Pancreas (tissue), 10 donors: Measurements from ENCODE around the gene PACS2. TPM values are rescaled to one million over a fixed set of nuclear protein-coding genes. Genes with fewer than 3 reads are reported as not detected.

Source experiments
- ATAC-seq, 4 donors: fragments of 200-7000 bp; cut with Tn5 transposase; one replicate each; pipeline versions ENCODE4 v1.8.0 to v1.9.1; 2020; ENCODE audit warnings: mild to moderate bottlenecking in 4 of 4, moderate library complexity in 4 of 4
- DNase-seq, 6 donors: peaks; one replicate each; pipeline ENCODE4 v3.0.0-alpha.2; 2020
- FAIRE-seq: peaks from 2 replicates; lab custom pipeline; 2012; peaks lifted over from hg19 to GRCh38; lab: Jason Lieb, UNC
- H3K27ac ChIP-seq, 4 donors: fragments of 200-600 bp; sonication (generic); 1 replicate in 3 of 4; 2 replicates in 1 of 4; pipeline versions ENCODE4 v1.5.0 to v1.8.0; 2020
- H3K27me3 ChIP-seq, 4 donors: fragments of 200-600 bp; one replicate each; pipeline ENCODE4 v1.8.0; 2021
- H3K36me3 ChIP-seq, 3 donors: fragments of 200-600 bp; sonication (generic) in 1 of 3; one replicate each; pipeline versions ENCODE4 v1.5.0 to v1.8.0; 2020 to 2021
- H3K4me1 ChIP-seq, 3 donors: fragments of 200-600 bp; one replicate each; pipeline ENCODE4 v1.8.0; 2021
- H3K4me3 ChIP-seq, 4 donors: fragments of 200-600 bp; sonication (generic) in 2 of 4; one replicate each; pipeline versions ENCODE4 v1.5.0 to v1.8.0; 2020 to 2021
- H3K9me3 ChIP-seq, 4 donors: fragments of 200-600 bp; one replicate each; pipeline ENCODE4 v1.8.0; 2021
- WGBS, 2 donors: extraction: QIAGEN DNeasy Blood & Tissue Kit; methylation state at CpG; one replicate each; pipeline ENCODE4 v1.1.7; 2013; 5-methylcytosine and 5-hydroxymethylcytosine counted together
- intact Hi-C, 3 donors: fragments of 100-400 bp; cut with DNase I; formaldehyde crosslinking; loops; one replicate each; pipeline versions ENCODE4 v1.11.1 to v1.14.2; 2022
- polyA plus RNA-seq, 2 donors: library from polyadenylated mRNA; stranded (reverse); fragments of 200-250 nt; gene quantifications; one replicate each; pipeline ENCODE4 v1.2.3, GENCODE V29; 2013
- total RNA-seq, 6 donors: library from RNA; stranded (reverse); fragmentation: NEBNext Ultra II Directional in 4 of 6; extraction: Animal tissue kit (Norgen Biotek cat#: 25700) in 4 of 6; gene quantifications; one replicate each; pipeline versions ENCODE4 v1.2.1 to v1.2.4, GENCODE V29; 2021 to 2023
- TF ChIP-seq, protein P1 (sequence below), 4 donors: fragments of 200-600 bp; sonication (generic) in 3 of 4; IDR thresholded peaks; one replicate each; pipeline versions ENCODE4 v1.5.0 to v1.8.0; 2021; ENCODE audit warnings: antibody characterized with exemption in 4 of 4
- donor health status: healthy with polysubstance abuse.
- donor health status: DM: no; HTN: no; CAD: no; lungs with moderate emphysema.
- donor health status: DM: no; HTN: no; CAD: no.
- donor health status: control.
- donor health status: control.
- donor health status: Bipolar disorder and iron deficiency.
- donor health status: DM: yes; HTN: yes; CAD: no.
- donor health status: DM: no; HTN: no; CAD: no.
- donor health status: DM: no; HTN: no; CAD: no.
- donor health status: DM: yes; HTN: yes; CAD: no.

Gene PACS2
- total and polyA plus RNA-seq, 8 donors, result 36.9 to 128 (median 49.3) TPM

DNA sequence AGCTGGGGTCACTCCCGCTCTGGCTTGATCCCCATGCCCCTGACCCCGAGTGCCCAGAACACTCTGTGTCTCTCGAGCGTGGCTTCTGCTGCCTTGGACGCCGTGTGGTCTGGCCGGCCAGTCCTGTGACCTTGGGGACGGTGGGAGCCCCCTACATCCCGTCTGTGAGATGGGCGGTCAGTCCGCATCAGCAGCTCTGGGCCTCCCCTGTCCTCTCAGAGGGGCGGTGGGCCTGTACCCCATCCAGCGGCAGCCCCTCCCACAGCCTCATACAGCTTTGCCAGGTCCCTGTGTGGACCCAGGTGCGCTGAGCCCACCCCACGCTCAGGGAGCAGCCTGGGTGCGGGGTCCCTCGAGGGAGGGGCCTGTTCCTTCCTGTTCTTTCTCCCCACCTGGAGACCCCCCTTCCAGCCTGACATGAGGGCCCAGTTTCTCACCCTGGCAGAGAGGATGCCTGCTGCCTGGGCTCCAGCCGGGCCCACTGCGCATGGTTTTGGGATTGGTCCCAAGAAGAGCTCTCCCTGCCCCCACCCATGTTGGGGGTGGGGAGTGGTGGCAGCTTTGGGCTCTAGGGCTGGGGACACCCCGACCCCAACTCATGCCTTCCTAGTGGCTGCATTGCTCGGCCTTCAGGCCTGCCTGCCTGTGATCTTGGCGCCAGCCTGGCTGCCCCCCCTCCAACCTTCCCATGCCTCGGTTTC lies 106.6 kb downstream of the PACS2 start:
- peak in 2 of 4 donors; percentile 1 to 5 for ATAC-seq
- 40 to 49% methylated on average over 23 of the region's 23 CpGs for WGBS, 2 donors

DNA sequence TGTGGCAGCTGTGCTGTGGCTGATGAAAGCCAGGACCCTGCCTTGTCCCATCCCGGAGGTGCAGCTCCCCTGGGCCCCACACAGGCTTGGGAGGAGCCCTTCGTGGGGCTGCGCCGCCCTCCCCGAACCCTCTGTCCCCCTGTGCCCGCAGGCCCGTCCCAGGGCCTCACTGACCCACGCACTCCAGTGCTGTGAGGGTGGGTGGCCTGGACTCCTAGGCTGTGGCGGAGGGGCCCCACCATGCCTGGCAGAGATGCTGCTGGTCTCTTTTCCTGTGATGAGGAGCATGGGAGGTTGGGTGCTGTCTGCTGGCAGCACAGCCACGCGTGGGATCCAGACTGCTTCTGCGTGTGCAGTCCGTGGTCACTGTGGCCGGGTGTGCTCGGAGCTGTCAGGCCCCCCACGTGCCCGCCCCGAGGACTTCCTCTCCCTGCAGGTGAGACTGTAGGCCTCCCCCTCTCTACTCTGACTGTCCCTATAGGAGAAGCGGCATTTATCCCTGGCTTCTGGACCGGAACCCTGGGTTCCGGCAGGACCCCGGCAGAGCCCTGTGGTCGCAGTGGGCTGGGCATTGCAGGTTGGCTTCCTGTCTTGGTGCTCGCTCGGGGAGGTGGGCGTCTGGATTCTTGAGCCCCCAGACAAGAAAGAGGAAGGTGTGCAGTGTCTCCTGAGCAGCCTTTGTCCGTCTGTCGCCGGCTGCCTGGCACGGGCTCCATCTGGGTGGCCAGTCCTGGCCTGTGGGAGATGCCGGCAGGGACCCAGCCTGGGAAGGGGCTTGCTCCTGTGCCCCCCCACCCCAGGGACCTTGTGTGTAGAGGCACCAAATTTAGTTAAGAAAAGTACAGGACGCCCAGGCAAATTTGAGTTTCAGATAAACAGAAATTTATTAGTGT lies 107.4 kb downstream of the PACS2 start:
- Histone ChIP-seq H3K27me3 (no peaks in the 10 kb centered on the region), H3K4me1 (peaks cover 0 to 13% (median 6%) of the 10 kb centered on the region in 3 donors), H3K9me3 (no peaks in the 10 kb centered on the region), H3K4me3 (peak overlapping the region in 1 of 4 donors; percentile 68), H3K27ac (no peak overlapping the region), H3K36me3 (no peaks in the 10 kb centered on the region)
- DNase-seq (peak in 2 of 6 donors; percentile 27 to 74), ATAC-seq (no peak), FAIRE-seq (no peak)
- TF ChIP-seq, protein P1, sequence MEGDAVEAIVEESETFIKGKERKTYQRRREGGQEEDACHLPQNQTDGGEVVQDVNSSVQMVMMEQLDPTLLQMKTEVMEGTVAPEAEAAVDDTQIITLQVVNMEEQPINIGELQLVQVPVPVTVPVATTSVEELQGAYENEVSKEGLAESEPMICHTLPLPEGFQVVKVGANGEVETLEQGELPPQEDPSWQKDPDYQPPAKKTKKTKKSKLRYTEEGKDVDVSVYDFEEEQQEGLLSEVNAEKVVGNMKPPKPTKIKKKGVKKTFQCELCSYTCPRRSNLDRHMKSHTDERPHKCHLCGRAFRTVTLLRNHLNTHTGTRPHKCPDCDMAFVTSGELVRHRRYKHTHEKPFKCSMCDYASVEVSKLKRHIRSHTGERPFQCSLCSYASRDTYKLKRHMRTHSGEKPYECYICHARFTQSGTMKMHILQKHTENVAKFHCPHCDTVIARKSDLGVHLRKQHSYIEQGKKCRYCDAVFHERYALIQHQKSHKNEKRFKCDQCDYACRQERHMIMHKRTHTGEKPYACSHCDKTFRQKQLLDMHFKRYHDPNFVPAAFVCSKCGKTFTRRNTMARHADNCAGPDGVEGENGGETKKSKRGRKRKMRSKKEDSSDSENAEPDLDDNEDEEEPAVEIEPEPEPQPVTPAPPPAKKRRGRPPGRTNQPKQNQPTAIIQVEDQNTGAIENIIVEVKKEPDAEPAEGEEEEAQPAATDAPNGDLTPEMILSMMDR (IDR thresholded peaks at IDR 0.05), result no peak
- intact Hi-C loops, result no loop called here
- 80 to 86% methylated on average over 32 of the region's 32 CpGs for WGBS, 2 donors

More for the DNA sequence above, 106.6 kb downstream of the PACS2 start:
- intact Hi-C loops, result no loop called here
- FAIRE-seq, result no peak
- Histone ChIP-seq H3K4me3 (peak overlapping the region in 3 of 4 donors; percentile 68 to 78 (median 68)), H3K9me3 (no peaks in the 10 kb centered on the region), H3K27ac (no peak overlapping the region), H3K27me3 (no peaks in the 10 kb centered on the region), H3K36me3 (no peaks in the 10 kb centered on the region), H3K4me1 (peaks cover 0 to 13% (median 6%) of the 10 kb centered on the region in 3 donors)
- TF ChIP-seq, protein P1 (IDR thresholded peaks at IDR 0.05), result no peak
- DNase-seq, result peak in 2 of 6 donors; percentile 32 to 79

GRCh38 chr14:105422695-105423487 lies 108.3 kb downstream of the PACS2 start:
- DNase-seq (no peak), ATAC-seq (no peak), FAIRE-seq (no peak)
- Histone ChIP-seq H3K9me3 (no peaks in the 10 kb centered on the region), H3K27me3 (no peaks in the 10 kb centered on the region), H3K36me3 (no peaks in the 10 kb centered on the region), H3K4me1 (peaks cover 0 to 13% (median 6%) of the 10 kb centered on the region in 3 donors), H3K4me3 (no peak overlapping the region), H3K27ac (no peak overlapping the region)
- TF ChIP-seq, protein P1 (IDR thresholded peaks at IDR 0.05), result no peak
- intact Hi-C loops, result no loop called here
- 82% methylated on average over 20 to 21 of the region's 21 CpGs for WGBS, 2 donors

GRCh38 chr14:105423488-105424195 lies 109.1 kb downstream of the PACS2 start:
- H3K4me1 ChIP-seq, result peaks cover 0 to 12% (median 6%) of the 10 kb centered on the region in 3 donors
- no peaks in the 10 kb centered on the region for H3K9me3 ChIP-seq
- no peak overlapping the region for H3K27ac ChIP-seq
- no peaks in the 10 kb centered on the region for H3K36me3 ChIP-seq
- H3K27me3 ChIP-seq, result no peaks in the 10 kb centered on the region
- no peak for ATAC-seq
- no peak for DNase-seq
- 95 to 97% methylated on average over 21 of the region's 21 CpGs for WGBS, 2 donors
- TF ChIP-seq, protein P1 (IDR thresholded peaks at IDR 0.05), result no peak
- FAIRE-seq, result no peak
- intact Hi-C loops, result no loop called here
- H3K4me3 ChIP-seq, result no peak overlapping the region
